NCI-H1105 (cell line): ENCODE data around the gene EIF6.

ENCODE experiments used
- DNase-seq: peaks from one replicate; lab custom pipeline; 2025; lab: John Stamatoyannopoulos, UW

Gene EIF6

GRCh38 chr20:35293303-35294292 lies 9.0 kb upstream of the EIF6 start:
- no peak for DNase-seq

- no peak for DNase-seq
Observed at GRCh38 chr20:35292504-35293285, 8.1 kb upstream of the EIF6 start.

- no peak for DNase-seq
Observed at GRCh38 chr20:35291654-35292503, 7.3 kb upstream of the EIF6 start, which contains the start of gene FAM83C. Gene FAM83C (minus strand): TSS chr20:35292425. CDS start chr20:35292304, 121 bp downstream.

- no peak for DNase-seq
Observed at GRCh38 chr20:35290887-35291417, 6.4 kb upstream of the EIF6 start.

- DNase-seq = no peak
Observed at GRCh38 chr20:35290186-35290886, 5.8 kb upstream of the EIF6 start.

- DNase-seq = no peak
Observed at GRCh38 chr20:35288325-35289060, 3.9 kb upstream of the EIF6 start.

GRCh38 chr20:35287509-35288324 lies 3.1 kb upstream of the EIF6 start:
- DNase-seq = no peak

GRCh38 chr20:35286899-35287508 lies 2.4 kb upstream of the EIF6 start:
- DNase-seq = no peak

- DNase-seq = no peak
Observed at GRCh38 chr20:35286077-35286898, 1.7 kb upstream of the EIF6 start.

GRCh38 chr20:35285806-35286076 lies 1.2 kb upstream of the EIF6 start:
- no peak for DNase-seq

GRCh38 chr20:35284992-35285805 lies 627 bp upstream of the EIF6 start:
- no peak for DNase-seq

- DNase-seq = no peak
Observed at GRCh38 chr20:35283441-35284266, 918 bp downstream of the EIF6 start.

- DNase-seq = no peak
Observed at GRCh38 chr20:35281506-35282101, 3.0 kb downstream of the EIF6 start.

- no peak for DNase-seq
Observed at GRCh38 chr20:35280523-35280922, 4.0 kb downstream of the EIF6 start.

GRCh38 chr20:35279533-35280174 lies 4.9 kb downstream of the EIF6 start:
- DNase-seq = no peak

- no peak for DNase-seq
Observed at GRCh38 chr20:35279040-35279439, 5.5 kb downstream of the EIF6 start.
